ENCODE results near the gene EXOC3L2.

- TF ChIP-seq, protein P1, sequence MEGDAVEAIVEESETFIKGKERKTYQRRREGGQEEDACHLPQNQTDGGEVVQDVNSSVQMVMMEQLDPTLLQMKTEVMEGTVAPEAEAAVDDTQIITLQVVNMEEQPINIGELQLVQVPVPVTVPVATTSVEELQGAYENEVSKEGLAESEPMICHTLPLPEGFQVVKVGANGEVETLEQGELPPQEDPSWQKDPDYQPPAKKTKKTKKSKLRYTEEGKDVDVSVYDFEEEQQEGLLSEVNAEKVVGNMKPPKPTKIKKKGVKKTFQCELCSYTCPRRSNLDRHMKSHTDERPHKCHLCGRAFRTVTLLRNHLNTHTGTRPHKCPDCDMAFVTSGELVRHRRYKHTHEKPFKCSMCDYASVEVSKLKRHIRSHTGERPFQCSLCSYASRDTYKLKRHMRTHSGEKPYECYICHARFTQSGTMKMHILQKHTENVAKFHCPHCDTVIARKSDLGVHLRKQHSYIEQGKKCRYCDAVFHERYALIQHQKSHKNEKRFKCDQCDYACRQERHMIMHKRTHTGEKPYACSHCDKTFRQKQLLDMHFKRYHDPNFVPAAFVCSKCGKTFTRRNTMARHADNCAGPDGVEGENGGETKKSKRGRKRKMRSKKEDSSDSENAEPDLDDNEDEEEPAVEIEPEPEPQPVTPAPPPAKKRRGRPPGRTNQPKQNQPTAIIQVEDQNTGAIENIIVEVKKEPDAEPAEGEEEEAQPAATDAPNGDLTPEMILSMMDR (IDR thresholded peaks at IDR 0.05; ENCODE audit: low read length): no peak
- TF ChIP-seq EZH2 (optimal IDR thresholded peaks at IDR 0.05; ENCODE audit: low read depth, low read length) (no peak), EZH2phosphoT487 (IDR thresholded peaks at IDR 0.05; ENCODE audit: low read length) (no peak)
These were observed 76.3 kb downstream of the EXOC3L2 start for GRCh38 chr19:45168767-45169351.
